HFFc6 (cell line): ENCODE data around the gene C9orf72. TPM values are rescaled to one million over a fixed set of nuclear protein-coding genes. Genes with fewer than 3 reads are reported as not detected.

ENCODE experiments used
- DNase-seq: peaks from one replicate; pipeline ENCODE4 v3.0.0-alpha.2; 2018
- H3K27ac Mint-ChIP-seq: 2 replicates; pipeline ENCODE4 v1.8.0; 2020; ENCODE audit warnings: mild to moderate bottlenecking, mixed read lengths
- H3K27me3 Mint-ChIP-seq: 2 replicates; pipeline ENCODE4 v1.8.0; 2021; ENCODE audit warnings: mild to moderate bottlenecking, moderate library complexity, mixed read lengths; ENCODE audit not compliant: insufficient read depth
- H3K36me3 Mint-ChIP-seq: 2 replicates; pipeline ENCODE4 v1.8.0; 2021; ENCODE audit warnings: low read depth, mixed read lengths
- H3K4me1 Mint-ChIP-seq: 2 replicates; pipeline ENCODE4 v1.8.0; 2020; ENCODE audit warnings: low read depth, mixed read lengths
- H3K4me3 Mint-ChIP-seq: 2 replicates; pipeline ENCODE4 v1.8.0; 2020; ENCODE audit warnings: mild to moderate bottlenecking, moderate library complexity, mixed read lengths
- H3K9me3 Mint-ChIP-seq: 2 replicates; pipeline ENCODE4 v1.8.0; 2020; ENCODE audit warnings: mild to moderate bottlenecking, mixed read lengths
- CTCF ChIP-seq: fragments of 200-600 bp; sonication (generic); IDR thresholded peaks from 2 replicates; pipeline ENCODE4 v1.5.0; 2021; ENCODE audit warnings: antibody characterized with exemption, mild to moderate bottlenecking
- total RNA-seq, 6 experiments: library from RNA; stranded (reverse); fragmentation: NEBNext Ultra II Directional; extraction: Animal tissue kit (Norgen Biotek cat#: 25700); gene quantifications; 2 replicates in 1 of 6; 3 replicates in 5 of 6; pipeline ENCODE4 v1.2.3, GENCODE V29; 2021

The C9orf72 gene
- total RNA-seq, 6 experiments from 2014 or later: 1.4 to 3.7 (median 2.3) TPM

GRCh38 chr9:27548055-27548741 lies 25.1 kb downstream of the C9orf72 start:
- peak; percentile 48 for DNase-seq
- no peaks in the 10 kb centered on the region for H3K27me3 Mint-ChIP-seq
- no peak overlapping the region for H3K4me3 Mint-ChIP-seq
- no peaks in the 10 kb centered on the region for H3K36me3 Mint-ChIP-seq
- no peaks in the 10 kb centered on the region for H3K9me3 Mint-ChIP-seq
- H3K4me1 Mint-ChIP-seq: no peaks in the 10 kb centered on the region; the same call in 1 of the 2 replicates
- TF ChIP-seq CTCF: peak; percentile 75
- H3K27ac Mint-ChIP-seq: no peak overlapping the region; the same call in 1 of the 2 replicates

GRCh38 chr9:27545471-27545870 lies 27.8 kb downstream of the C9orf72 start:
- no peak overlapping the region for H3K27ac Mint-ChIP-seq
- H3K36me3 Mint-ChIP-seq: no peaks in the 10 kb centered on the region
- no peak overlapping the region for H3K4me3 Mint-ChIP-seq
- H3K9me3 Mint-ChIP-seq: no peaks in the 10 kb centered on the region
- H3K4me1 Mint-ChIP-seq: peaks cover 15% of the 10 kb centered on the region
- no peaks in the 10 kb centered on the region for H3K27me3 Mint-ChIP-seq
- no peak for TF ChIP-seq CTCF
- no peak for DNase-seq

- Mint-ChIP-seq H3K27me3 (no peaks in the 10 kb centered on the region), H3K36me3 (no peaks in the 10 kb centered on the region), H3K27ac (no peak overlapping the region), H3K9me3 (no peaks in the 10 kb centered on the region), H3K4me3 (no peak overlapping the region), H3K4me1 (peaks cover 26% of the 10 kb centered on the region)
- DNase-seq: no peak
- TF ChIP-seq CTCF: no peak
Measured at GRCh38 chr9:27542508-27542907, 30.8 kb downstream of the C9orf72 start.

- Mint-ChIP-seq H3K36me3 (no peaks in the 10 kb centered on the region), H3K4me1 (peaks cover 26% of the 10 kb centered on the region), H3K9me3 (no peaks in the 10 kb centered on the region), H3K27me3 (no peaks in the 10 kb centered on the region), H3K27ac (no peak overlapping the region), H3K4me3 (no peak overlapping the region)
- no peak for TF ChIP-seq CTCF
- DNase-seq: no peak
Measured at GRCh38 chr9:27541740-27542139, 31.5 kb downstream of the C9orf72 start.

- no peak overlapping the region for H3K4me3 Mint-ChIP-seq
- no peak for DNase-seq
- H3K36me3 Mint-ChIP-seq: no peaks in the 10 kb centered on the region
- no peaks in the 10 kb centered on the region for H3K9me3 Mint-ChIP-seq
- H3K4me1 Mint-ChIP-seq: peaks cover 26% of the 10 kb centered on the region
- H3K27me3 Mint-ChIP-seq: no peaks in the 10 kb centered on the region
- TF ChIP-seq CTCF: no peak
- no peak overlapping the region for H3K27ac Mint-ChIP-seq
Measured at GRCh38 chr9:27540502-27540901, 32.8 kb downstream of the C9orf72 start.
